Mucosa of gallbladder (tissue), 1 donor: ENCODE results near the gene TBC1D3E. TPM values are rescaled to one million over a fixed set of nuclear protein-coding genes. Genes with fewer than 3 reads are reported as not detected.
A peak's percentile ranks its signal among the peaks of the same experiment; 100 is the strongest.
"Not testable (repeated sequence)": the region's sequence is repeated elsewhere in the genome, so short reads cannot be mapped to it uniquely, and the experiment has no call there.

Experiments
- DNase-seq: peaks from one replicate; pipeline ENCODE4 v3.0.0-alpha.2; 2020; ENCODE audit warnings: low spot score
- total RNA-seq: library from RNA; stranded (reverse); gene quantifications from one replicate; pipeline ENCODE4 v1.2.1, GENCODE V29; 2021
- donor health status: DM: no; HTN: no; CAD: no.

Gene TBC1D3E
- total RNA-seq, result not detected

- not testable (repeated sequence) for DNase-seq
Measured at GRCh38 chr17:38127651-38128050, at the start of gene TBC1D3E. TSS of gene TBC1D3E (plus strand) at chr17:38127951. CDS start at chr17:38129496, 1,545 bp downstream.

- DNase-seq, result not testable (repeated sequence)
Measured at GRCh38 chr17:38087344-38087743, 40.4 kb upstream of the TBC1D3E start.

- not testable (repeated sequence) for DNase-seq
Measured at GRCh38 chr17:38088120-38088519, 39.6 kb upstream of the TBC1D3E start.

- not testable (repeated sequence) for DNase-seq
Measured at GRCh38 chr17:38094059-38094694, 33.6 kb upstream of the TBC1D3E start.

- DNase-seq, result not testable (repeated sequence)
Measured at GRCh38 chr17:38099262-38099661, 28.5 kb upstream of the TBC1D3E start.

GRCh38 chr17:38119829-38120228, 7.9 kb upstream of the TBC1D3E start:
- DNase-seq, result not testable (repeated sequence)

GRCh38 chr17:38134860-38135259, 7.1 kb downstream of the TBC1D3E start:
- peak; percentile 7 for DNase-seq

Other genes with a start within 250 kb of the TBC1D3E start
- gene TBC1D3K, start 203.5 kb upstream of the TBC1D3E start, total RNA-seq, result not detected
- gene TBC1D3L, start 138.9 kb upstream of the TBC1D3E start, total RNA-seq, result 19.7 TPM
- 0.58 TPM for gene TBC1D3D, start 124.0 kb upstream of the TBC1D3E start, total RNA-seq
- gene TBC1D3C, start 59.3 kb upstream of the TBC1D3E start, total RNA-seq, result not detected
- not detected for gene TBC1D3, start 64.6 kb downstream of the TBC1D3E start, total RNA-seq
- gene MRPL45, start 169.2 kb downstream of the TBC1D3E start, total RNA-seq, result 27.6 TPM
- gene GPR179, start 216.0 kb downstream of the TBC1D3E start, total RNA-seq, result 0.23 TPM
- gene SOCS7, start 223.9 kb downstream of the TBC1D3E start, total RNA-seq, result 19.4 TPM